Endometrial microvascular endothelial cells (primary cell): ENCODE data around the gene CARD11. TPM values are rescaled to one million over a fixed set of nuclear protein-coding genes. Genes with fewer than 3 reads are reported as not detected.

Experiments used
- in situ Hi-C: cut with HindIII; loops from 2 replicates; pipeline ENCODE4 v1.10.0; 2017; ENCODE audit warnings: low sequenced_read_pairs, low pct_unique_long_range_greater_than_20kb; ENCODE audit errors: inconsistent ontology term
- total RNA-seq: library from RNA; depleted of rRNA; stranded (reverse); fragments of >200 nt; gene quantifications from one replicate; pipeline ENCODE4 v1.2.3, GENCODE V29; 2015; ENCODE audit errors: inconsistent ontology term

The CARD11 gene
- total RNA-seq = 1.9 TPM

DNA sequence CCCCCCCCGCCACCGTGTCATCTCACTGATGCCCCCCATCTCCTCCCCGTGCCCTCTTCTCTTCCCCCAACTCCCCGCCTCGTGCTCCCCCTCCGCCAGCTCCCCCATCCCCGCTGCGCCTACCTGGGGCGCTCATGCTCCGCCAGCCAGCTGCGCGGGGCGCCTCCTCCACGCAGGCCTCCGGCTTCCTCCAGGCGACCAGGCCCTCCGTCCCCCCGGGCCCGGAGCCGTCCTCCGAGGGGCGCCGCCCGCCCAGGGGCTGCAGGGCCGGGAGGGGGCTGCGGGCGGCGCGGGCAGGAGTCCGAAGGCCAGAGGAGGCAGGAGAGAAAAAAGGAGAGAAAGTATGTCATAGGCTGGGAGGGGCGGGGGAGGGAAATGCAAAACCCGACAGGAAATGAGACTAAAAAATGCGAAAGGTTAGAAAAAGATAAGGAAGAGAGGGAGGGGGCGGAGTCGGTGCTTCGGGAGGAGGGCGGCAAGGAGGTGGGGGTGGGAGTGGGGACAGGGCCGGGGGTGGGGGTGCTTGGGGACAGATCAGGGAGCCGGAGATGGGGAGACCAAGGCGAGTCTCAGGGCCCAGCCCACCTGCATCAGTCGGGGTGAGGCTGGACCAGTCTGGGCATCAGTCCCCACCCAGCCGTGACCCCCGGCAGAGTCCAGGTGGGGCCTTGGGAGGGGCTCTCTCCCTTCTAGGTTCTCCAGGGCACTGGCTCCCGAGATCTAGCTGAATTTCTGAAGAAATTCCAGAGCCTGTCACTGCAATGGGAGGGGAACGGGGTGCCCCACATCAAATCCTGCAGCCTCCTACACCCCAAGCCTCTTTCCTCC is at the start of gene CARD11:
Gene CARD11, minus strand, starts transcription at position 324 of the 828 bp plus-strand sequence. CDS start 85,361 bp downstream, outside the sequence.
- in situ Hi-C loops = no loop called here

- in situ Hi-C loops = no loop called here
These were observed 48.8 kb upstream of the CARD11 start for GRCh38 chr7:3092468-3092867.

GRCh38 chr7:3091631-3092030 is 48.0 kb upstream of the CARD11 start:
- in situ Hi-C loops = no loop called here

DNA sequence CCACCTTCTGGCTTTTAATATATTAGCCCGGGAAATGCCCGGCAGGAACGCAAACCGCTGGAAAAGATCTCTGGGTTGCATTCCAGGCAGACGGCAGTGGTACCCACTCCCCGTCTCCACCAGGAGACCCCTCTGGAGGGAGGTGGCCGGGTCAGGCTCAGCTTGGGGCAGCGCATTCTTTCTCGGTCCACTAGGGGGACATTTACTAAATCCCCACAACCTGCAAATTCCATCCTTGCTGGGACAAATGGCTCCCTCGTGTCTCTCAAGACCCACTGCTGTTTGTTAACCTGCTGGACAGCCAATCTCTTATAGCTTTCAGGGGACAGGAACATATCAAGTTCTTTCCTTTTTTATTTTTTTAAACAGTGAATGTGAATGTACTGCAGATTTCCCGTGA is 45.8 kb upstream of the CARD11 start:
- in situ Hi-C loops = no loop called here

GRCh38 chr7:3087243-3087755 is 43.6 kb upstream of the CARD11 start:
- in situ Hi-C loops = no loop called here

GRCh38 chr7:3083350-3083749 is 39.7 kb upstream of the CARD11 start:
- in situ Hi-C loops = no loop called here

DNA sequence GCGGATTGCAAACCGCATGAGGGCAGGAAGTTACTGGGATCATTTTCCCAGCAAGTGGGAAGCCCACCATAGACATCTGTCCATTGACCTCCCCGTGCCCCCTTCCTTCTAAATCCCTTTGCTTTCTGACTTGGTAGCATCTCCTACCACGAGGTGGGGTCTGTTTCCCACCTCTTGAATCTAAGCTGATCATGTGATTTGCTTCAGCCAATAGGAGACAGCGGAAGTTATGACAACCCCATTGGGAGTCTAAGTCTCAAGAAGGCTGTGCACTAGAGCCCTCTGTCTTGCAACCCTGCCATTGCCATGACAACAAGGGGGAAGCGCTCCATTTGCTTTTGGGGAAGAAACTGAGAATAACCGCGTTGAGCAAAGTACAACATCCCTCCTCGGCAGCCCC is 39.2 kb upstream of the CARD11 start:
- in situ Hi-C loops = no loop called here

GRCh38 chr7:3082386-3082785 is 38.7 kb upstream of the CARD11 start:
- in situ Hi-C loops = no loop called here

GRCh38 chr7:3080106-3080505 is 36.4 kb upstream of the CARD11 start:
- in situ Hi-C loops = no loop called here

GRCh38 chr7:3078514-3078913 is 34.8 kb upstream of the CARD11 start:
- in situ Hi-C loops = no loop called here

- in situ Hi-C loops = no loop called here
These were observed 33.0 kb upstream of the CARD11 start for GRCh38 chr7:3076700-3077099.

DNA sequence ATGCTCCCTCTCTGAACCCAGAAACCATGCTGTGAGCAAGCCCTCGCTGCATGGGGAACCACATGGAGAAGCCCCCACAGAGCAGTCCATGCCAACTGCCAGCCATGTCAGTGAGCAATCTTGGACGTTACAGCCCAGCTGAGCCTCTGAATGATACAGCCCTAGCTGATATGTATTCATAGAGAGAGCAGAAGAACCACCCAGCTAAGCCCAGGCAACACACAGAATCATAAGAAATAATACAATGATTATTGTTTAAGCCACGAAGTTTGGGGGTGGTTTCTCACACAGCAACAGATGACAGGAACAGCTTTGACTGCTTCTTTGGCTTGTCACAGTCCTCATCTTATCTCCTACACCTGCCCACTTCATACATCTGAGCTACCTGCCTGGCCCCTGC is 32.5 kb upstream of the CARD11 start:
- in situ Hi-C loops = no loop called here

DNA sequence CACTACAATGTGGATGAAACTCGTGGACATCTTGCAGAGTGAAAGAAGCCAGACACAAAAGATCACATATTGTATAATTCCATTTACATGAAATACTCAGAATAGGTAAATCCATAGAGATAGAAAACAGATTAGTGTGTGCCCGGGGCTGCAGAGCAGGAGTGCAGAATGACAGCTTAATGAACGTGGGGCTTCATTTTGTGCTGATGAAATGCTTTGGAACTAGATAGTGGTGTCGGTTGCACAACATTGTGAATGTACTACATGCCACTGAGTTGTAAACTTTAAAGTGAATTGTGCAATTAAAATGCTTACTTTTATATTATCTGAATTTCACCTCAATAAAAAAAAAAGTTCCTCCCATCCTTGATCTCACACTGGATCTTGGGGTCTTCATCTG is 31.8 kb upstream of the CARD11 start:
- in situ Hi-C loops = no loop called here

DNA sequence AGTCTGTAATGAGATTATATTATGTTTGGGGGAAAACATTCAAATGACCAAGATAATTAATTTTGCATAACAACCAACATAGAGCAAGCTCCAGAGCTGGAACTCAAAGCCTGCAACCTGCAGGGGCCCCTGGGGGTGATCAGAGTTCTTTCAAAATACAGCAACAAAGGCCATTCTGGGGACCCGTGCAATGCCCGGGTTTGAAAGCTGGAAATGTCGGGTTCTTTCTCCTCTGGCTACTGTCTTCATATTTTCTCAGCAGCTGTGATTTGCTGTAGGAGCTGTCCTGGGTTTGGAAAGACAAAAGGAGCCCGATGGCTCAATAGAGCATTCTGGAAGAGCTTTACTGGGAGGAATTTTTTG is 30.8 kb upstream of the CARD11 start:
- in situ Hi-C loops = no loop called here

- in situ Hi-C loops = no loop called here
These were observed 30.2 kb upstream of the CARD11 start for GRCh38 chr7:3073763-3074458.

- in situ Hi-C loops = no loop called here
These were observed 27.2 kb upstream of the CARD11 start for GRCh38 chr7:3070908-3071307.

GRCh38 chr7:3069771-3070449 is 26.2 kb upstream of the CARD11 start:
- in situ Hi-C loops = no loop called here

DNA sequence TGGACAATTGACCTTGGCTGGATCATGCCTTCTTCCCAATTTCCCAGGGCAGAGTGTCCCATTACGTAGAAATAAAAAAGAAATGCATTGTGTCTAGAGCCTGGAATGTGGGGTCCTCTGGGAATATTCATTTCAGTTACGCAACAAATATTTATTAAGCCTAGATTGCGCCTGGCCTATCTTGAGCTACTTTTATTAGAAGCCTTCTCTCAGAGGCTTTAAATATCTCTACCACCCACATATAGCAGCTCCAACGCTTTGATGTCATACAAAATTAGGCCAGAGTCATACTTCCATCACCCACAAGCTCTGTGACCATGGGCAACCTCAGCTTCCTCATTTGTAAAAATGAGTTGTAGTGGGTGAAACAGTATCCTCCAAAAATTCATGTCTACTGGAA is 24.9 kb upstream of the CARD11 start:
- in situ Hi-C loops = no loop called here

DNA sequence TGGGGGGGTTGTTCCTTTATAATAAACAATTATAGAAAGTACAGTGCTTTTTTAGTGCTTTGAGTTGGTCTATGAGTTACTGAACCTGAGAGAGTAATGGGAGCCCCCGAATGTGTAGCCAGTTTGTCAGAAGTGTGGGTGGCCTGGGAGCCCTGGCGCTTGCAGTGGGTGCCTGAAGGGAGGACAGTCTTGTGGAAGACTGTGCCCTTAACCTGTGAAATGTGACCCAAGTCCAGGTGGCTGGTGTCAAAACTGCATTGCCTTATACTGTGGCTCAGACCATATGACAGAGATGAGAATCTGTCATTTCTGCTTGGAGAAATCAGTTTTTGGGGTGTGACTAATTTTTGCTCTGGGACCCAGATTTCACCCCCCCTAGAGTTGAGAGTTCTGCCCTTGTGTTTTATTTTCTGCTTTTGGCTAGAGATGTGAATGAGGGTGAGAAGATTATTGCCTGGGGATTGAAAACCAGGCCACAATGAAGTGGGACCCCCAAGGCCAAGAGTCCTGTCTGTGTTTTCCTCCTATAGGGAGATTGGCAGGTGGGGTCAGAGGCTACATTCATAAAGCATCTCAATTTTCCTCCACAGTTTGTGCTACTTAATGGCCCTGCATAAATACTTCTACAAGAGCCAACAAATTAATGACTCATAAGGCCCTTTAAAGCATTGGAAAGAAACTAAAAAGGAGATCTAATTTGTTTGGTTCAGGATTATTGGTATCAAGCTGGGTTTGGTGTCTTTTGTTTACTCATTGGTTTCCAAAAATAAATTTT is 24.1 kb upstream of the CARD11 start:
- in situ Hi-C loops = no loop called here
